C4-2B (cell line): ENCODE measurements around the gene TIMP1.

Experiments
- ZFX ChIP-seq: fragments of 450-650 bp; IDR thresholded peaks from 2 replicates; pipeline ENCODE4 v1.6.1; 2017
- TF ChIP-seq, protein P1 (sequence below): fragments of 450-650 bp; conservative IDR thresholded peaks from 2 replicates; pipeline ENCODE4 v1.5.1; 2017; ENCODE audit warnings: mild to moderate bottlenecking

DNA sequence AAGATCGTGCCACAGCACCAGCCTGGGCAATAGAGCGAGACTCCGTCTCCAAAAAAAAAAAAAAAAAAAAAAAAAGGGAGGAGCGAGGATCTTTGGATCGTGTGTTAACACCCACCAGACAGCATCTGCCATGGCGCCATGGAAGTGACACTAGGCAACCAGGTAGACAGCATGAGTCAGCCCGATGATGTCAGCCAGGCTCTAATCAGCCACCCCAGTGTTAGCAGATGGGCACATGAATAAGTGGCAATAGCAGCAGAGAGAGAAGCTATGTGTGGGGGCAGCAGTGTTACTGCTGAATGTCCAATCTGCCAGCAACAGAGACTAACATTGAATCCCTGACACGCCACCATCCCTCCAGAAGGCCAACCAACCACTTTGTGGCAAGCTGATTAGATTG is 30.8 kb downstream of the TIMP1 start:
- TF ChIP-seq, protein P1, sequence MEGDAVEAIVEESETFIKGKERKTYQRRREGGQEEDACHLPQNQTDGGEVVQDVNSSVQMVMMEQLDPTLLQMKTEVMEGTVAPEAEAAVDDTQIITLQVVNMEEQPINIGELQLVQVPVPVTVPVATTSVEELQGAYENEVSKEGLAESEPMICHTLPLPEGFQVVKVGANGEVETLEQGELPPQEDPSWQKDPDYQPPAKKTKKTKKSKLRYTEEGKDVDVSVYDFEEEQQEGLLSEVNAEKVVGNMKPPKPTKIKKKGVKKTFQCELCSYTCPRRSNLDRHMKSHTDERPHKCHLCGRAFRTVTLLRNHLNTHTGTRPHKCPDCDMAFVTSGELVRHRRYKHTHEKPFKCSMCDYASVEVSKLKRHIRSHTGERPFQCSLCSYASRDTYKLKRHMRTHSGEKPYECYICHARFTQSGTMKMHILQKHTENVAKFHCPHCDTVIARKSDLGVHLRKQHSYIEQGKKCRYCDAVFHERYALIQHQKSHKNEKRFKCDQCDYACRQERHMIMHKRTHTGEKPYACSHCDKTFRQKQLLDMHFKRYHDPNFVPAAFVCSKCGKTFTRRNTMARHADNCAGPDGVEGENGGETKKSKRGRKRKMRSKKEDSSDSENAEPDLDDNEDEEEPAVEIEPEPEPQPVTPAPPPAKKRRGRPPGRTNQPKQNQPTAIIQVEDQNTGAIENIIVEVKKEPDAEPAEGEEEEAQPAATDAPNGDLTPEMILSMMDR = no peak
- TF ChIP-seq ZFX = no peak
